ENCODE data around the gene MAP3K5.

DNA sequence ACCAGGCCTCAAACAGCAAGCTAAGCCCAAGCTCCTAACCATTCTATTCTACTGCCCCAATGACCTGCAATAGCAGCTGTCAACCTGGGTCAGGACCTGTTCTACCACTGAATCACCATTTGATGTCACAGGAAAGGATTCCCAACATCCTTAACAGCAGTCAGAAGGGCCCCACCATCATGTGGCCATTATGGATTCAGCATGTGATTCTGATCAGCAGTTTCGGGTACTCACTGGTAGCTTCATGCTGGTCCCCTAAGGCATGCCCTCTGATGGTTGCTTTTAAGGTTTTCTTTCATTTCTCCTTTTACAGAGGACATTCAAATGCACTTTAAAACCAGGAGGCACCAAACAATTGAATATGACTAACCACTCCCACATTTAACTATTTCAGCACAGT is 204.8 kb downstream of the MAP3K5 start:
- TF ChIP-seq POLR2AphosphoS5 (IDR thresholded peaks at IDR 0.05) (no peak), POLR2A (IDR thresholded peaks at IDR 0.05) (no peak)
- TF ChIP-seq, protein P1, sequence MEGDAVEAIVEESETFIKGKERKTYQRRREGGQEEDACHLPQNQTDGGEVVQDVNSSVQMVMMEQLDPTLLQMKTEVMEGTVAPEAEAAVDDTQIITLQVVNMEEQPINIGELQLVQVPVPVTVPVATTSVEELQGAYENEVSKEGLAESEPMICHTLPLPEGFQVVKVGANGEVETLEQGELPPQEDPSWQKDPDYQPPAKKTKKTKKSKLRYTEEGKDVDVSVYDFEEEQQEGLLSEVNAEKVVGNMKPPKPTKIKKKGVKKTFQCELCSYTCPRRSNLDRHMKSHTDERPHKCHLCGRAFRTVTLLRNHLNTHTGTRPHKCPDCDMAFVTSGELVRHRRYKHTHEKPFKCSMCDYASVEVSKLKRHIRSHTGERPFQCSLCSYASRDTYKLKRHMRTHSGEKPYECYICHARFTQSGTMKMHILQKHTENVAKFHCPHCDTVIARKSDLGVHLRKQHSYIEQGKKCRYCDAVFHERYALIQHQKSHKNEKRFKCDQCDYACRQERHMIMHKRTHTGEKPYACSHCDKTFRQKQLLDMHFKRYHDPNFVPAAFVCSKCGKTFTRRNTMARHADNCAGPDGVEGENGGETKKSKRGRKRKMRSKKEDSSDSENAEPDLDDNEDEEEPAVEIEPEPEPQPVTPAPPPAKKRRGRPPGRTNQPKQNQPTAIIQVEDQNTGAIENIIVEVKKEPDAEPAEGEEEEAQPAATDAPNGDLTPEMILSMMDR (IDR thresholded peaks at IDR 0.05): no peak

All from gastroesophageal sphincter (tissue), 3 donors.